Stimulated activated CD8-positive, alpha-beta memory T cell treated with anti-CD3 and anti-CD28 coated beads, Interleukin-4, amount 100 ng/mL, for 48 hours (primary cell): Measurements from ENCODE around the gene ARHGAP21.
"Not testable (repeated sequence)": the region's sequence is repeated elsewhere in the genome, so short reads cannot be mapped to it uniquely, and the experiment has no call there.

Source experiments
- DNase-seq: peaks from one replicate; pipeline ENCODE4 v3.0.0-alpha.2; 2020

The ARHGAP21 gene

DNA sequence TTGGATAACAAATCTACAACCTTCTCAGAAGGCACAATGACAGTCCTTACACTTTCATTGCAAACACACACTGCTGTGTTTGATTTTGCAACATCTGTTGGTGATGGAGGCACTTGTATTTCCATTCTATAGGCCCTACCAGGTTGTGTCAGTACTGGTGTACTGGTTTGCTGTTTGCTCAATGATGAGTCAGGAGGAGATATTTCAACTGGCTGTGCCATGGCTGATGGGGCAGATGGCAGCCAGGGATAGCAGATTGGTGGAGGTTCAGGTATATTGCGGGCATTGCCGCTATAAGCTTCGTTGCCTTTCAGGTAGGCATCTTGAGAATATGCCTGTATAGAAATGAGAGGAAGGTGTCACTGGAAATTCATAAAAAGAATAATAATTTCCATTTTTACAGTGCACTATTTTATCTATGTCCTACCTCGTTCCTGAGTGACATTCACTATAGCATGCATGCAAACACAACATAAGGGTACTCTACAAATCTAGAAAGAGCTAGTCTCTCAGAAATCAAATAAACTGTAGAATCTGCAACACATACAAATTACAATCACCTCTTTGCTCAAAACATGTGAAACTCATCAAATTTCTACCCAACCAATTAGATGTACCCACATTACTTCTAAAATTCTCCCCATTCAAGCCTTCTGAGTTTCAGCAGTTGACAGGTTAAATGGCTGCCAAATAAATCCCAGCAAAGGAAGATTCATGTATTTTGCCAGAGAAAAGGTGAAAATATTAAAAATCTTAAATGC is 102.5 kb downstream of the ARHGAP21 start:
- DNase-seq = not testable (repeated sequence)

DNA sequence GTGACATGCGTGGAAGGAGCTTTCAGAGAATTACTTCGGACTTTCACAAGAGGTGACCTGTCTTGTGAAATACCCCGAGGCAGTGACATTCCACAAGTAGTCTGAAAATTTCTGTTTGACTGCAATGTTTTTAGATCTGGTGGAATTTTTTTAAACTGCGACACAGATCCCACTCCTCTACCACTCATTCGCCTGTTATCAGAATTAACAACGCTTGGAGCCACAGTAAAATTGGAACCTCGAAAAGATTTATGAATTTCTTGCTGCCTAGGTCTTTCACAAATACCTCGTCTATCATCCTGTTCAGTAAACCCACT is 103.7 kb downstream of the ARHGAP21 start:
- DNase-seq = not testable (repeated sequence)

DNA sequence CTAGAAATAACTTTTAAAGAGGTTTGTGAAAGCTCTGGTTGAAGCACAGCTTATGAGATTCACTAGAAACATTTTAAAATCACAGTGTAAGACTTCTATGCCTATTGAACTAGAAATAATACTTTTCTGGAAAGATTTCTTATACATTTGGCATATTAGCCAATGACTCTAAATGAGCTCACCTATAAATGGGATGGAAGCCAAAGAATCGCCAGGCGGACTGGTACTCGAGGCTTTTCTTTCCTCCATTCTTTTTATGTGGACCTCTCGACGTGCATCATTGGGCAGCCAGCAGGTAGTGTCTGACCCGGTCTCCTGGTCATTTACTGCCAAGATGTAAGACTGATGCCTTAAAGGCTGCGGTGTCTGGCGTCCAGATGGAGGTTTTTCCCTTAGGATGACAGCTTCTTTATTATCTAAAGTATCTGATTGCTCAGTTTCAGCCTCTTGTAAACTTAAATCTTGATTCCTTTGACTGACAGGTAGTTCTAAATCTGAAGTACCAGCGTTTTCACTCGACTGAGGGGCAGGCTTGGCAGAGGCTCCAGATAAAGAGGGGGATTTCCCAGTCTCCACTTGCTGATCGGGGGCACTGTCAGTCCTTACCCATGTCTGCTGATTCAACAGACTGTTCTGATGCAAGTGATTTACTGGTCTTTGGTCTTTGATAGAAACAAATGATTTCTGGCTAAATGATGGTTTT is 104.2 kb downstream of the ARHGAP21 start:
- peak; percentile 31 for DNase-seq

- DNase-seq = no peak
These were observed 105.3 kb downstream of the ARHGAP21 start for GRCh38 chr10:24618401-24618800.

- peak; percentile 72 for DNase-seq
These were observed 105.8 kb downstream of the ARHGAP21 start for GRCh38 chr10:24617771-24618396.

GRCh38 chr10:24616536-24616935 is 107.2 kb downstream of the ARHGAP21 start:
- DNase-seq = no peak

- no peak for DNase-seq
These were observed 117.7 kb downstream of the ARHGAP21 start for GRCh38 chr10:24606021-24606420.

GRCh38 chr10:24605141-24605540 is 118.5 kb downstream of the ARHGAP21 start:
- no peak for DNase-seq

- no peak for DNase-seq
These were observed 120.4 kb downstream of the ARHGAP21 start for GRCh38 chr10:24603333-24603732.

- no peak for DNase-seq
These were observed 125.7 kb downstream of the ARHGAP21 start for GRCh38 chr10:24597961-24598360.

GRCh38 chr10:24597426-24597825 is 126.3 kb downstream of the ARHGAP21 start:
- DNase-seq = no peak

- no peak for DNase-seq
These were observed 127.3 kb downstream of the ARHGAP21 start for GRCh38 chr10:24596217-24596930.

DNA sequence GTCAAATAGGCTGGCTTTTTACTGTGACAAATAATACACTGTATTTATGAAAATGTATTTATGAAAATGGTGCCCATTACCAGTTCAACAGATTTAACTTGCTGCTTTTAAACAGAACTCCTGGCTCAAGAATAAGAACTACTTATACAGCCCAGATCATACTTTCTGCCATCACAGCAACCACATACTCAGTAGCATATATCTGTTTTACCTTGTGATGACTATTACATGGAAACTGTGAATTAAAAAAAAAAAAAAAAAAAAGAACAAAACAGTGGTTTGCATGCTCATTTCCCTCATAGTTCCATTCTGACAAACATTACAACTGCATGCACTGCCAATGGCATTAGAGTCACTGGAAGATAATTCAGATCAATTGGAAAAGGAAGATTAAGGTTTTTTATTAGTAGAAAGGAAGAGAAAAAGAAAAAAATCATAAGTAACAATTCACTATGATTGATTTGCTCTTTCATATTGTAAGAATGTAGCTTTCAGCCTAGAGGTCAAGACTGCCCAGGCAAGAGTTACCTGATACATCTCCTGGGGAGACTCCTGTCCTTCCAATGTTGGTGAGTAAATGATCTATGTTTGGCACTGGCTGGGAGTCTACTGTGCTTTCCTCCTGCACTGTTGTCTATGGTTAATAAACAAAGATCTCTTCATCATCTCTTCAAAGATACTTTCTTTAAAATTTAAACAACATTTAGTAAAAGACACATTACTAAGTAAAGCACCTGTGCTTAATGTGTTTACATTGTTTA is 132.8 kb downstream of the ARHGAP21 start:
- DNase-seq = no peak

DNA sequence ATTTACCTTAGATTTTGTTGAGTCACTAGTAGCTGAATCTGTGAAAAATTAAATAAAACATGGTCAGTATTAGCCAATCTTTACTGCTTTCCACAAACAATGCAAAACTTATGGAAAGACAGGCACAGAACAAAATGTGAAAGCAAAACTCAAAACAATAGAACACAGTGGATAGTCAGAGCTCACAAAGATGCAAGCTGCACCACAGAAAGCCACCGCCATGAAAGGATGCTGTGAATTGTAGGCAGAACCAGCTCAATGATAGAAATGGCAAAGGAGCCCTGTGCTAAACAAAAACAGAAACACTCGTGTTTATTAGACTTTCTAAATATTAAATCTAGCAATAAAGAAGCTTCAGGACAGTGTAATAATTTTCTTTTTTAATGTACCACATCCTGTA is 134.4 kb downstream of the ARHGAP21 start:
- DNase-seq = no peak

GRCh38 chr10:24579906-24580305 is 143.8 kb downstream of the ARHGAP21 start:
- DNase-seq = no peak

GRCh38 chr10:24579448-24579847 is 144.2 kb downstream of the ARHGAP21 start:
- no peak for DNase-seq

DNA sequence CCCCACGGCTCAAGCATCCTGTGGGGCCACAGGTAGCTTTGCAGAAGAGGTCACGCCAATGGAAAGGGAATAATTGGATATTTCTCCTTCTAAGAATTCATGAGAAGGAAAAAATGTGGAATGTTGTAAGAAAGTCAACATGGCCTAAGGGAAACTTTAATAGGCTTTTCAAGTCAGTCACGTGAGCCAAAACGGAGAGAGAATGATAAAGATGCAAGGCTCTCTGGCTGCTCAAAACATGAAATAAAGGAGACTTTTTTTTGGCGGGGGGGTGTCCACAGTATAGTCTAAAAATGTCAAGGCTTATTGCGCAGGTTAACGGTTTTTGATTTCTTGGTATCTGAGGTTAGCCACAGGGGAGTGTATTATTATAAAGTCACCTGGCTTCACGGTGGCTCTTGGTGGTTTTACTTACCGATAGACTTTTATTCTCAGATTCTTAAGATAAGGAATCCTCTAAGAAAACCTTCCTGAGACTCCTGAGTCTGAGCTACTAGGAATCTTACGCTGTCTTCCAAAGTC is 148.1 kb downstream of the ARHGAP21 start:
- DNase-seq = no peak

- no peak for DNase-seq
These were observed 149.0 kb downstream of the ARHGAP21 start for GRCh38 chr10:24574578-24575155.

GRCh38 chr10:24574161-24574560 is 149.5 kb downstream of the ARHGAP21 start:
- DNase-seq = no peak

- no peak for DNase-seq
These were observed 151.7 kb downstream of the ARHGAP21 start for GRCh38 chr10:24571870-24572450.

- DNase-seq = no peak
These were observed 152.8 kb downstream of the ARHGAP21 start for GRCh38 chr10:24570658-24571426.
